GM12874 (cell line): ENCODE results near the gene TMEM225B.

Experiments
- TF ChIP-seq, protein P1 (sequence below): IDR thresholded peaks from 2 replicates; pipeline ENCODE4 v1.5.1; 2011; ENCODE audit warnings: low read depth, mild to moderate bottlenecking, control low read depth, low read length, moderate library complexity; ENCODE audit not compliant: insufficient read depth

The TMEM225B gene

DNA sequence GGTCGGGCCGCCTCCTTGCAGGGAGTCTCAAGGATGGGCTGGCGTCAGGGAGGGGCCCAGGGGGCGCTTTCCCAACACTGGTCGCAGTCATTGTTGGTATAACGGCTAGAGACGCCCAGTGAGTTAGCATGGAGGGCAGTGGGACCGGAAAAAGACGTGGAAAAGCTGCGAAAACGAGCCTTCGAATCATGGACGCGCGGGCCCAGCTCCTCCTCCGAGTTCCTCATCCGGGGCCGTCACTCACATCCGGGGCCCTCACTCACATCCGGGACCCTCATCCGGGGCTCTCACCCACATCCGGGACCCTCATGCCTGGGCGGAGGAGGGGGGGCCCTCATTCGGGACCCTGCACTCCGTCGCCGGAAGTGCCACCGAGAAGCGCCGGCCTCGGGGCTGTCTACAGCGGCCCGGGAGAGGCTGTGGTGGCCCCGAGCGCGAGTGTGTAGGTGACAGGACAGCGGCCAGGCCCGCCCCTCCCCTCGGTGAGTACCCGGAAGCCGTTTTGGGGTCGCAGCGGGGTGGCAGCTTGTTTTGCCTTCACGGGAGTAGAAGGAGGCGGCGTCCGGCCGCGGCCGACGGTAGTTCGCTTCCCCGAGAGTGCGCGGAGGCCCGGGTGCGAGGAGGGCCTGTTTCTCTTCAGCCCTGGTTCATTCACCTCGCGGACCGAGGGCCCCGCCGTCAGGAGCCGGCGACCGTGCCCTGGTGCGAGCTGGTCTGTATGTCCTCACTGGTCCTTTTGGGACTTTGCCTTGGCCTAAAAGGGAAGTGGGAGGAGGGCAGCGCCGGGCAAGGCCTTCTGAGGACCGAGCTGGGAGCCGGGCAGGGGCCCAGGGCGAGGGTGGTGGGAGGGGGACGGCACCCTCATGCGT is 39.5 kb upstream of the TMEM225B start, which contains the start of gene ZNF655:
Gene ZNF655 (plus strand): TSS at position 337 of the 869 bp plus-strand sequence. CDS start 1,918 bp downstream, outside the sequence.
- TF ChIP-seq, protein P1, sequence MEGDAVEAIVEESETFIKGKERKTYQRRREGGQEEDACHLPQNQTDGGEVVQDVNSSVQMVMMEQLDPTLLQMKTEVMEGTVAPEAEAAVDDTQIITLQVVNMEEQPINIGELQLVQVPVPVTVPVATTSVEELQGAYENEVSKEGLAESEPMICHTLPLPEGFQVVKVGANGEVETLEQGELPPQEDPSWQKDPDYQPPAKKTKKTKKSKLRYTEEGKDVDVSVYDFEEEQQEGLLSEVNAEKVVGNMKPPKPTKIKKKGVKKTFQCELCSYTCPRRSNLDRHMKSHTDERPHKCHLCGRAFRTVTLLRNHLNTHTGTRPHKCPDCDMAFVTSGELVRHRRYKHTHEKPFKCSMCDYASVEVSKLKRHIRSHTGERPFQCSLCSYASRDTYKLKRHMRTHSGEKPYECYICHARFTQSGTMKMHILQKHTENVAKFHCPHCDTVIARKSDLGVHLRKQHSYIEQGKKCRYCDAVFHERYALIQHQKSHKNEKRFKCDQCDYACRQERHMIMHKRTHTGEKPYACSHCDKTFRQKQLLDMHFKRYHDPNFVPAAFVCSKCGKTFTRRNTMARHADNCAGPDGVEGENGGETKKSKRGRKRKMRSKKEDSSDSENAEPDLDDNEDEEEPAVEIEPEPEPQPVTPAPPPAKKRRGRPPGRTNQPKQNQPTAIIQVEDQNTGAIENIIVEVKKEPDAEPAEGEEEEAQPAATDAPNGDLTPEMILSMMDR, result no peak

DNA sequence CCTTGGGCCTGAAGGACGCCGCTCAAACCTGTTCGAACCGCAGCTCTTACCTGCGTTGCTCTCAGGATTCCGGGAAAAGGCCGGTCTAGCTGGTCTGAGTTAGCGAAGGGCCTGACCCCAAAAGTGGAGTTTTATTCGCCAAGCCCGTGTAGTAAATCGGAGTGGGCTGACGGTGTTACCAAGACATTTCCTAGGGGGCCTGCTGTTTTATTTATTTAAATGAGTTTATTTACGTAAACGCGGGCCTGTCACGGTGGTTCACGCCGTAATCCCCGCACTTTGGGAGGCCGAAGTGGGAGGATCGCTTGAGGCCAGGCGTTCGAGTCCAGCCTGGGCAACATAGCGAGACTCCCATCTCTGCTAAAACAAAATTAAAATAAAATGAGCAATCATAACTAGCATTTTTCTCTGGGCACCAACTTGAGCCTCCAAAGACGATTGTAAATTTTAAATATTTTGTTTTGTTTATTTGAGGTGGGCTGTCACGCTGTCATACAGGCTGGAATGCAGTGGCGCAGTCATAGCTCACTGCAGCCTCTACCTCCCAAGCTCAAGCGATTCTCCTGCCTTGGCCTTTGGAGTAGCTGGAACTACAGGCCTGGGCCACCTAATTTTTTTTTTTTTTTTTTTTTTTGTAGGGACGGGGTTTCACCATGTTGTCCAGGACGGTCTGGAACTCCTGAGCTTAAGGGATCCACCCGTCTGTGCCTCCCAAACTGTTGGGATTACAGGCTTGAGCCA is 38.7 kb upstream of the TMEM225B start:
- TF ChIP-seq, protein P1, result no peak

DNA sequence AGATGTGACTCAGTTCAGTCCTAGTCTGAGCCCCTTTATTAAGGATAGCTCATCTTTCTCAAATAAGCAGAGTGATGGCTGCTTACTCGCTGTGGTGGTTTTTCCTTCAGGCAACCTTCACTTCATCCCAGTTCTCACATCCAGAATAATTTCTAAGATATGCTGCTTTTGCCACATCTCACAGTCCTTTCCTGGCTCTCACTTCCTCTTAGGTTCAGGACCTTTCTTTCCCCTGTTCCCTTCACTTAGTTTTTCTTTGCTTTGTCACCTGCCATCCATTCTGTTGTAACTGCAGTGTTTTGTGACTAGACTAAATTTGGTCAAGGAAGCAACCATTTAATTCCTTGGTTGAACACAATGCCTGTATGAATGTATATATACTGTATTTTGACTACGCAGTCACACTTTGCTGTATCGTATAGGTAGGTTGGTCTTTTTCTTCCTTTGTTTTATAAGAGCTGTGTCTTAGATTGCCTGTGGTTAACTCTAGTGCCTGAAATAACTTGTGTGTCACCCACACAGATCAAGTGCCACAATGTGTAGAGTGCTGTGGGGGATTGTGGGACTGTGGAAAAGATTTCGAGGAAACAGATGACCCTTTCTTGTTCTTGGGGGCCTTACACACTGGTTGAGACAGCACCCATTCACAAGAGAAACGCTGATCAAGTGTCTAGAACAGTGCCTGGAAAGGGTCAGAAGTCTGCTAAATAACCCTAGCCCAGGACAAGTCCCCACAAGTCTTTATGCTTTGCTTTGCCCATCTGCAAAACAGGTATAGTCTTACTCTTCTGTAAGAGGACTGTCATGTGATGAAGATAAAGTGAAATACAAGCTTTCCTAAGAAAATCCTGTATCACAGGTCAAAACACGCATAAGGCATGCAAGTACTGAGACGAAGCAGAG is 37.0 kb upstream of the TMEM225B start:
- TF ChIP-seq, protein P1, result no peak

DNA sequence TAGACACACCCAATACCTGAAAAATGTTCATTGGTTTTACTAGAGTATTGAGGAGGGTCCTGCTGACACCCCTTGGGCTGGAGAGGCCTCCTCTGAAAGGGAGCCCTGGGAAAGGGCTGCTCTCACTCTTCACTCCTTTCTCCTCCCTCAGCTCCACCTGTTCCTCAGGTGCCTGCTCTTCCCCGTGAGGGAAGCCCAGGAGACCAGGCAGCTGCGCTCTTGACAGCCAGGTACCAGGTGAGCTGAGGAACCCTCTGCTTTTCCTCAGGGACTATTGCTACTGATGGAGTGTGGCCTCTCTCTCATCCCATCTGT is 36.4 kb upstream of the TMEM225B start:
- TF ChIP-seq, protein P1, result no peak

DNA sequence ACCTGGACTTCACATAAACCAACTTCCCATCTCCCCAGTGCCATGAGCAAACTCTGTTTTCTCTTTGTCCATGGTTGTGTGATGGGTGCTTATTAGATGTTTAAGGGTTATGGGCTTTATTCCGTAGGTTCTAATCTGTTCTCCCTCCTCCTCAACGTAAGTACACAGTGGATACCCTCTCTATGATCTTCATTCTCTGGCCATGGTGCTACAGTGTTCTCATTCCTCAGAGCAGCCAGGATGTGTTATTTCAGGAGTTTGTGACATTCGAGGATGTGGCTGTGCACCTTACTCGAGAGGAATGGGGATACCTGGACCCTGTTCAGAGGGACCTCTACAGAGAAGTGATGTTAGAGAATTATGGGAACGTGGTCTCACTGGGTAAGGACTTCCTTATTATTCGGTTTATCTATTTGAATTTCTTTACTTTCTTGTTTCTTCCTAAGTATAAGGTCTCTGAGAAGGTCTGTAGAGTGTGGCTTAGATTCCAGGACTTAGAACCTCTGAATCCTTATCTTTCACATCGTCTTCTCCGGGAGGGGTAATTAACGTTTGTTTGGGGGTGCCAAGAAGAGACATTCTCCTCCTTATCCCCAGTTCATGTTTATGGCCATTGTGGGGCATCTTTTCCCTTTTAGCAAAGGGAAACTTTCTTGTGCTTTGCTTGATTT is 35.8 kb upstream of the TMEM225B start:
- TF ChIP-seq, protein P1, result no peak

DNA sequence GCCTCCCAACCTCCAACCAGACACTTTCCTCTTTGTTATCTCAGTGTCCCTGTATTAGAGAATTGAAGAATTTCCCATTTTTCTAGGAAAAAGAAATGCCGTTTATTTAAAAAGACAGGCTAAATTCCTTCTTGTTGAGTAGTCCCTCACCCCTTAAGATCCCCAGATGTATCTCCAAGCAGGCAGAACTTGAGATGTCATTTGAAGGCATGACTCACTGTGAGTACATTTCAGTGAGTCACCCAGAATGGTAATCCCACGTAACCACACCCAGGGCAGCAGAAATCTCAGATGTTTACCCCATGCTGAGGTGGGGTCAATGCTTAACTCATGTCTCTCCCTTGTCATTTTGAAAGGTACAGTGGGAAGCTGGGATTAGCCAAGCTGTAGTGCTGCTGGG is 35.2 kb upstream of the TMEM225B start:
- TF ChIP-seq, protein P1, result no peak
